HepG2 (cell line): Measurements from ENCODE around the gene LAPTM4A. TPM values are rescaled to one million over a fixed set of nuclear protein-coding genes. Genes with fewer than 3 reads are reported as not detected.

Source experiments
- ATAC-seq: fragments of 200-7000 bp; cut with Tn5 transposase; 3 replicates; pipeline ENCODE4 v1.9.1; 2020; ENCODE audit warnings: mild to moderate bottlenecking, moderate library complexity
- BruUV-seq: library from RNA; stranded (reverse); fragments of 400-500 nt; replicated peaks from 2 replicates; lab custom pipeline; 2021; lab: Mats Ljungman, UMichigan
- CTCF ChIA-PET: fragments of 300-600 bp; formaldehyde crosslinking; extraction: SDS; loops from one replicate; lab custom pipeline; 2021; ENCODE audit warnings: low total read pairs, inconsistent platforms, low intra/inter-chr PET ratio; lab: Yijun Ruan, JAX
- POLR2A ChIA-PET: fragments of 350-600 bp; sonication (Branson Sonifier 250); formaldehyde crosslinking; loops from one replicate; lab custom pipeline; 2020; ENCODE audit warnings: antibody characterized with exemption, inconsistent platforms; lab: Yijun Ruan, JAX
- DNase-seq: peaks from one replicate; pipeline ENCODE4 v3.0.0-alpha.2; 2015; ENCODE audit warnings: low spot score
- FAIRE-seq: peaks from 3 replicates; lab custom pipeline; 2011; peaks lifted over from hg19 to GRCh38; lab: Jason Lieb, UNC
- H2AFZ ChIP-seq: one replicate; pipeline ENCODE4 v1.6.1; 2011; ENCODE audit warnings: low read length, inconsistent platforms
- H3K27ac ChIP-seq: fragments of 300-600 bp; 3 replicates; pipeline ENCODE4 v1.8.0; 2011; ENCODE audit warnings: mixed run types, mild to moderate bottlenecking, mixed read lengths, low read length, inconsistent platforms; ENCODE audit not compliant: insufficient read depth; ENCODE audit errors: extremely low read length
- H3K27me3 ChIP-seq, 2 experiments: fragments of 200-600 bp in 1 of 2; 2 replicates in 1 of 2; 3 replicates in 1 of 2; pipeline versions ENCODE4 v1.6.0 to v1.8.0; 2011; ENCODE audit warnings: low read length in 2 of 2, mild to moderate bottlenecking in 2 of 2, moderate library complexity in 2 of 2, inconsistent platforms in 1 of 2; ENCODE audit not compliant: insufficient read depth in 2 of 2, control insufficient read depth in 1 of 2
- H3K36me3 ChIP-seq, 2 experiments: fragments of 200-600 bp in 1 of 2; replicated peaks in 1 of 2; 2 replicates in 1 of 2; 3 replicates in 1 of 2; pipeline versions ENCODE4 v1.5.1 to v1.8.0; 2011; ENCODE audit warnings: low read length in 2 of 2, inconsistent platforms in 1 of 2; ENCODE audit not compliant: insufficient read depth in 2 of 2, control insufficient read depth in 1 of 2
- H3K4me1 ChIP-seq: 2 replicates; pipeline ENCODE4 v1.5.1; 2012; ENCODE audit warnings: low read length, inconsistent platforms; ENCODE audit not compliant: insufficient read depth
- H3K4me2 ChIP-seq: 2 replicates; pipeline ENCODE4 v1.6.0; 2011; ENCODE audit warnings: low read depth, low read length, inconsistent platforms
- H3K4me3 ChIP-seq, 3 experiments: fragments of 200-600 bp in 1 of 3; sonication (generic), shearing (Covaris generic) in 1 of 3; replicated peaks in 1 of 3; 2 replicates each; pipeline ENCODE4 v1.5.1; 2011 to 2016; ENCODE audit warnings: low read length in 3 of 3, inconsistent platforms in 2 of 3, low read depth in 2 of 3, mild to moderate bottlenecking in 2 of 3, control low read depth in 1 of 3, mixed read lengths in 1 of 3; ENCODE audit not compliant: insufficient read depth in 1 of 3
- H3K79me2 ChIP-seq: one replicate; pipeline ENCODE4 v1.6.1; 2011; ENCODE audit warnings: low read length, inconsistent platforms; ENCODE audit not compliant: insufficient read depth
- H3K9ac ChIP-seq: 2 replicates; pipeline ENCODE4 v1.6.0; 2011; ENCODE audit warnings: mild to moderate bottlenecking, low read depth, low read length, inconsistent platforms; ENCODE audit not compliant: insufficient read depth
- H3K9me3 ChIP-seq: 2 replicates; pipeline ENCODE4 v1.5.1; 2012; ENCODE audit warnings: mild to moderate bottlenecking, low read length
- H4K20me1 ChIP-seq: 2 replicates; pipeline ENCODE4 v1.6.0; 2011; ENCODE audit warnings: inconsistent platforms, mild to moderate bottlenecking, low read length, moderate library complexity; ENCODE audit not compliant: insufficient read depth
- RBM39 ChIP-seq: fragments of 200-400 bp; formaldehyde crosslinking; IDR thresholded peaks from one replicate; pipeline ENCODE4 v1.6.1; 2018; ENCODE audit warnings: antibody characterized with exemption, mild to moderate bottlenecking, low read depth, low read length; ENCODE audit not compliant: poor library complexity, severe bottlenecking
- RFX5 ChIP-seq: IDR thresholded peaks from 2 replicates; pipeline ENCODE4 v1.6.1; 2011; ENCODE audit warnings: low read depth, low read length, improper control_type of control experiment
- SALL2 ChIP-seq: sonication (generic); formaldehyde crosslinking; IDR thresholded peaks from 2 replicates; pipeline ENCODE4 v1.8.1; 2023; ENCODE audit warnings: mild to moderate bottlenecking, missing genetic modification reagents, inconsistent platforms
- SP4 ChIP-seq: sonication (generic); formaldehyde crosslinking; IDR thresholded peaks from 2 replicates; pipeline ENCODE4 v1.8.1; 2023; ENCODE audit warnings: mild to moderate bottlenecking, missing genetic modification reagents
- ZIK1 ChIP-seq: sonication (generic); formaldehyde crosslinking; IDR thresholded peaks from 2 replicates; pipeline ENCODE4 v1.5.0; 2020; ENCODE audit warnings: mild to moderate bottlenecking, low read depth, missing genetic modification reagents, borderline replicate concordance
- ZNF839 ChIP-seq: sonication (generic); formaldehyde crosslinking; IDR thresholded peaks from 2 replicates; pipeline ENCODE4 v1.4.0; 2020; ENCODE audit warnings: missing genetic modification reagents, mild to moderate bottlenecking, borderline replicate concordance
- WGBS: methylation state at CpG from one replicate; pipeline ENCODE4 v1.1.6; 2017; ENCODE audit warnings: low lambda C conversion rate; 5-methylcytosine and 5-hydroxymethylcytosine counted together
- in situ Hi-C: cut with HindIII; loops from 2 replicates; pipeline ENCODE4 v1.10.0; 2017; ENCODE audit warnings: low pct_unique_long_range_greater_than_20kb; ENCODE audit not compliant: extremely low pct_ligation_motif_present
- intact Hi-C: fragments of 100-400 bp; cut with micrococcal nuclease; formaldehyde crosslinking; loops from one replicate; pipeline ENCODE4 v1.10.0; 2022; ENCODE audit not compliant: unreplicated experiment
- polyA plus RNA-seq, 8 experiments: library from polyadenylated mRNA; depleted of rRNA in 3 of 8; stranded (reverse) in 7 of 8; unstranded in 1 of 8; fragments of >200 nt; fragmentation: Illumina TruSeq in 4 of 8; extraction: Trizol in 4 of 8; gene quantifications; 2 replicates each; pipeline versions ENCODE4 v1.2.1 to v1.2.3, GENCODE V29; 2011 to 2016; ENCODE audit warnings: low read depth in 4 of 8, missing spikeins in 1 of 8, mixed read lengths in 1 of 8; ENCODE audit not compliant: insufficient read depth in 1 of 8
- total RNA-seq, 5 experiments: library from RNA; depleted of rRNA; stranded (reverse); fragments of >200 nt; fragmentation: Illumina TruSeq; extraction: Trizol; gene quantifications; 2 replicates each; pipeline ENCODE4 v1.2.3, GENCODE V29; 2016; ENCODE audit warnings: low read depth in 1 of 5
- TF ChIP-seq, protein P1 (sequence below): sonication (generic); formaldehyde crosslinking; IDR thresholded peaks from 2 replicates; pipeline ENCODE4 v1.4.0; 2020; ENCODE audit warnings: missing genetic modification reagents
- TF ChIP-seq, protein P2 (sequence below): sonication (generic); formaldehyde crosslinking; IDR thresholded peaks from 2 replicates; pipeline ENCODE4 v1.5.1; 2020; ENCODE audit warnings: missing genetic modification reagents, mild to moderate bottlenecking, borderline replicate concordance
- TF ChIP-seq, protein P3 (sequence below): sonication (generic); formaldehyde crosslinking; IDR thresholded peaks from 2 replicates; pipeline ENCODE4 v1.4.0; 2020; ENCODE audit warnings: missing genetic modification reagents, borderline replicate concordance

Gene LAPTM4A
- total and polyA plus RNA-seq, 2 of the 13 experiments (the other 11 are each of a cell fraction or from before 2014, with no cell fraction given), result 116 to 558 TPM

DNA sequence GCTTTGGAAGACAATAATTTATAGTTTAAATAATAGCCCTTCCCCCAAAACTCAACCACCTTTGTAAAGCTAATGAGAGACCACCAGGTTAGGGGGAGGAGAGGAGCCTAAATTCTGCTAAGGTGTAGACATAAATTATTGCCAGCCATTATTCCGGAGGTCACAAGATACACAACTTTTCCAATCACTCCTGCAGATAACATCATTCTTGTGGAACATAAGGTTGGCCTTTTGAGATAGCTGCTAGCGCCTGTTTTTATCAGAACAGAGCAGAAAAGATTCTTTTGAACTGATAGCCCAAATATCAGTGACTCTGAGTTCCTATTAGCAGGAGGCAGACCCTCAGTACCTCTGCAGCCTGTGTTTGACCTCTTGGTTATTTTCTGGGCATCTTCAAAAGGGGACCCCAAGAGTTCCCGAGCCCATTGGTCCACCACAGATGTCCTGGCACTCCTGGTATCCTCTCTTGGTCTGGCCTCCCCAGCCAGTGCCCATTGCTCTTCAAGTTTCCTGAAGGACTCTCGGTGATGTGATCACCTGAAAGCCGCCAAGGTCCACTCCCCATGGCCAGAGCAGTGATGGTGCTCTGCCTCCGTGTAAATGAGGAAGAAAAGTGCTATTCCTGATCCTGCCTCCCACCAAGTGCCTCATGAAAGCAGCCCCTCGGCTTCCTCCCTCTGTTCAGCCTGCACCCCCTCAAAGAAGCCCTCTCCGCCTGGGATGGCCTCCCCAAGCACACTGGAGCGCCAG lies 38.5 kb upstream of the LAPTM4A start:
- in situ Hi-C loops, result loop anchor here (5.0 kb wide), 3 partner anchors 38 to 128 kb away; partner anchors contain the start of genes LAPTM4A and MATN3

More for the DNA sequence above, 38.5 kb upstream of the LAPTM4A start:
- Histone ChIP-seq H4K20me1 (no peaks in the 10 kb centered on the region), H3K36me3 (no peaks in the 10 kb centered on the region), H3K4me1 (peaks cover 75% of the 10 kb centered on the region), H3K9me3 (no peaks in the 10 kb centered on the region), H3K27me3 (no peaks in the 10 kb centered on the region; a peak in 1 of 5 replicates), H3K4me2 (no peak overlapping the region), H3K4me3 (no peak overlapping the region), H2AFZ (no peak overlapping the region), H3K9ac (no peak overlapping the region), H3K79me2 (no peaks in the 10 kb centered on the region)
- intact Hi-C loops, result loop anchor here (1.0 kb wide), 1 partner anchor 9 kb away; no protein-coding TSS in a partner anchor
- DNase-seq (no peak), ATAC-seq (no peak)
- CTCF ChIA-PET, result no interaction called here
- WGBS, result 73% methylated on average over 9 of the region's 9 CpGs
- TF ChIP-seq SALL2, result no peak
- no peak for TF ChIP-seq ZNF839
- TF ChIP-seq, protein P1, sequence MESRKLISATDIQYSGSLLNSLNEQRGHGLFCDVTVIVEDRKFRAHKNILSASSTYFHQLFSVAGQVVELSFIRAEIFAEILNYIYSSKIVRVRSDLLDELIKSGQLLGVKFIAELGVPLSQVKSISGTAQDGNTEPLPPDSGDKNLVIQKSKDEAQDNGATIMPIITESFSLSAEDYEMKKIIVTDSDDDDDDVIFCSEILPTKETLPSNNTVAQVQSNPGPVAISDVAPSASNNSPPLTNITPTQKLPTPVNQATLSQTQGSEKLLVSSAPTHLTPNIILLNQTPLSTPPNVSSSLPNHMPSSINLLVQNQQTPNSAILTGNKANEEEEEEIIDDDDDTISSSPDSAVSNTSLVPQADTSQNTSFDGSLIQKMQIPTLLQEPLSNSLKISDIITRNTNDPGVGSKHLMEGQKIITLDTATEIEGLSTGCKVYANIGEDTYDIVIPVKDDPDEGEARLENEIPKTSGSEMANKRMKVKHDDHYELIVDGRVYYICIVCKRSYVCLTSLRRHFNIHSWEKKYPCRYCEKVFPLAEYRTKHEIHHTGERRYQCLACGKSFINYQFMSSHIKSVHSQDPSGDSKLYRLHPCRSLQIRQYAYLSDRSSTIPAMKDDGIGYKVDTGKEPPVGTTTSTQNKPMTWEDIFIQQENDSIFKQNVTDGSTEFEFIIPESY (CRISPR knock-in tag), result 0 out of 2 replicates have a peak, but pooled peaks have one; percentile 8
- no peak for TF ChIP-seq SP4
- TF ChIP-seq ZIK1, result no peak
- TF ChIP-seq RFX5, result no peak
- TF ChIP-seq, protein P2, sequence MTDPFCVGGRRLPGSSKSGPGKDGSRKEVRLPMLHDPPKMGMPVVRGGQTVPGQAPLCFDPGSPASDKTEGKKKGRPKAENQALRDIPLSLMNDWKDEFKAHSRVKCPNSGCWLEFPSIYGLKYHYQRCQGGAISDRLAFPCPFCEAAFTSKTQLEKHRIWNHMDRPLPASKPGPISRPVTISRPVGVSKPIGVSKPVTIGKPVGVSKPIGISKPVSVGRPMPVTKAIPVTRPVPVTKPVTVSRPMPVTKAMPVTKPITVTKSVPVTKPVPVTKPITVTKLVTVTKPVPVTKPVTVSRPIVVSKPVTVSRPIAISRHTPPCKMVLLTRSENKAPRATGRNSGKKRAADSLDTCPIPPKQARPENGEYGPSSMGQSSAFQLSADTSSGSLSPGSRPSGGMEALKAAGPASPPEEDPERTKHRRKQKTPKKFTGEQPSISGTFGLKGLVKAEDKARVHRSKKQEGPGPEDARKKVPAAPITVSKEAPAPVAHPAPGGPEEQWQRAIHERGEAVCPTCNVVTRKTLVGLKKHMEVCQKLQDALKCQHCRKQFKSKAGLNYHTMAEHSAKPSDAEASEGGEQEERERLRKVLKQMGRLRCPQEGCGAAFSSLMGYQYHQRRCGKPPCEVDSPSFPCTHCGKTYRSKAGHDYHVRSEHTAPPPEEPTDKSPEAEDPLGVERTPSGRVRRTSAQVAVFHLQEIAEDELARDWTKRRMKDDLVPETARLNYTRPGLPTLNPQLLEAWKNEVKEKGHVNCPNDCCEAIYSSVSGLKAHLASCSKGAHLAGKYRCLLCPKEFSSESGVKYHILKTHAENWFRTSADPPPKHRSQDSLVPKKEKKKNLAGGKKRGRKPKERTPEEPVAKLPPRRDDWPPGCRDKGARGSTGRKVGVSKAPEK, result no peak
- TF ChIP-seq RBM39, result no peak
- TF ChIP-seq, protein P3, sequence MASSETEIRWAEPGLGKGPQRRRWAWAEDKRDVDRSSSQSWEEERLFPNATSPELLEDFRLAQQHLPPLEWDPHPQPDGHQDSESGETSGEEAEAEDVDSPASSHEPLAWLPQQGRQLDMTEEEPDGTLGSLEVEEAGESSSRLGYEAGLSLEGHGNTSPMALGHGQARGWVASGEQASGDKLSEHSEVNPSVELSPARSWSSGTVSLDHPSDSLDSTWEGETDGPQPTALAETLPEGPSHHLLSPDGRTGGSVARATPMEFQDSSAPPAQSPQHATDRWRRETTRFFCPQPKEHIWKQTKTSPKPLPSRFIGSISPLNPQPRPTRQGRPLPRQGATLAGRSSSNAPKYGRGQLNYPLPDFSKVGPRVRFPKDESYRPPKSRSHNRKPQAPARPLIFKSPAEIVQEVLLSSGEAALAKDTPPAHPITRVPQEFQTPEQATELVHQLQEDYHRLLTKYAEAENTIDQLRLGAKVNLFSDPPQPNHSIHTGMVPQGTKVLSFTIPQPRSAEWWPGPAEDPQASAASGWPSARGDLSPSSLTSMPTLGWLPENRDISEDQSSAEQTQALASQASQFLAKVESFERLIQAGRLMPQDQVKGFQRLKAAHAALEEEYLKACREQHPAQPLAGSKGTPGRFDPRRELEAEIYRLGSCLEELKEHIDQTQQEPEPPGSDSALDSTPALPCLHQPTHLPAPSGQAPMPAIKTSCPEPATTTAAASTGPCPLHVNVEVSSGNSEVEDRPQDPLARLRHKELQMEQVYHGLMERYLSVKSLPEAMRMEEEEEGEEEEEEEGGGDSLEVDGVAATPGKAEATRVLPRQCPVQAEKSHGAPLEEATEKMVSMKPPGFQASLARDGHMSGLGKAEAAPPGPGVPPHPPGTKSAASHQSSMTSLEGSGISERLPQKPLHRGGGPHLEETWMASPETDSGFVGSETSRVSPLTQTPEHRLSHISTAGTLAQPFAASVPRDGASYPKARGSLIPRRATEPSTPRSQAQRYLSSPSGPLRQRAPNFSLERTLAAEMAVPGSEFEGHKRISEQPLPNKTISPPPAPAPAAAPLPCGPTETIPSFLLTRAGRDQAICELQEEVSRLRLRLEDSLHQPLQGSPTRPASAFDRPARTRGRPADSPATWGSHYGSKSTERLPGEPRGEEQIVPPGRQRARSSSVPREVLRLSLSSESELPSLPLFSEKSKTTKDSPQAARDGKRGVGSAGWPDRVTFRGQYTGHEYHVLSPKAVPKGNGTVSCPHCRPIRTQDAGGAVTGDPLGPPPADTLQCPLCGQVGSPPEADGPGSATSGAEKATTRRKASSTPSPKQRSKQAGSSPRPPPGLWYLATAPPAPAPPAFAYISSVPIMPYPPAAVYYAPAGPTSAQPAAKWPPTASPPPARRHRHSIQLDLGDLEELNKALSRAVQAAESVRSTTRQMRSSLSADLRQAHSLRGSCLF (CRISPR knock-in tag), result no peak
- TF ChIP-seq, all 625 proteins: peak for 1
- POLR2A ChIA-PET, result interaction anchor here (1.3 to 2.8 kb wide), 3 partner anchors 38 to 100 kb away, joined by 4 to 15 read pairs (median 5); partner anchors contain the start of genes LAPTM4A and WDR35
- FAIRE-seq, result no peak
- no TSS peak for BruUV-seq
- no peak overlapping the region for H3K27ac ChIP-seq
